ENCODE results near the gene FAM107B. TPM values are rescaled to one million over a fixed set of nuclear protein-coding genes. Genes with fewer than 3 reads are reported as not detected.
A peak's percentile ranks its signal among the peaks of the same experiment; 100 is the strongest.

Gene FAM107B
- total RNA-seq, 3 donors from 2014 or later, result 104 to 131 (median 114) TPM

GRCh38 chr10:14541379-14541778 is 233.3 kb downstream of the FAM107B start:
- ATAC-seq (no peak), DNase-seq (no peak)
- H3K4me3 Mint-ChIP-seq, result no peak overlapping the region
- peaks cover 42% of the 10 kb centered on the region for H3K36me3 Mint-ChIP-seq (ENCODE audit: insufficient read depth)
- no peaks in the 10 kb centered on the region for H3K27me3 Mint-ChIP-seq (ENCODE audit: low read depth)
- H3K9me3 Mint-ChIP-seq, result no peaks in the 10 kb centered on the region
- peaks cover 80% of the 10 kb centered on the region for H3K4me1 Mint-ChIP-seq (ENCODE audit: low read depth)

GRCh38 chr10:14540611-14541010 is 234.1 kb downstream of the FAM107B start:
- Mint-ChIP-seq H3K36me3 (ENCODE audit: insufficient read depth) (peaks cover 38% of the 10 kb centered on the region), H3K4me3 (no peak overlapping the region), H3K9me3 (no peaks in the 10 kb centered on the region), H3K4me1 (ENCODE audit: low read depth) (peaks cover 81% of the 10 kb centered on the region), H3K27me3 (ENCODE audit: low read depth) (no peaks in the 10 kb centered on the region)
- no peak for DNase-seq
- ATAC-seq, result no peak

- no peak overlapping the region for H3K4me3 Mint-ChIP-seq
- no peak for ATAC-seq
- no peaks in the 10 kb centered on the region for H3K27me3 Mint-ChIP-seq (ENCODE audit: low read depth)
- H3K36me3 Mint-ChIP-seq (ENCODE audit: insufficient read depth), result peaks cover 41% of the 10 kb centered on the region
- H3K4me1 Mint-ChIP-seq (ENCODE audit: low read depth), result peaks cover 81% of the 10 kb centered on the region
- H3K9me3 Mint-ChIP-seq, result no peaks in the 10 kb centered on the region
- DNase-seq, result no peak
These were observed 234.6 kb downstream of the FAM107B start for GRCh38 chr10:14540062-14540461.

GRCh38 chr10:14539176-14539575 is 235.5 kb downstream of the FAM107B start:
- no peak overlapping the region for H3K4me3 Mint-ChIP-seq
- peaks cover 47% of the 10 kb centered on the region for H3K36me3 Mint-ChIP-seq (ENCODE audit: insufficient read depth)

GRCh38 chr10:14536241-14537213 is 238.2 kb downstream of the FAM107B start:
- Mint-ChIP-seq H3K9me3 (no peaks in the 10 kb centered on the region), H3K4me1 (ENCODE audit: low read depth) (peaks cover 87% of the 10 kb centered on the region), H3K36me3 (ENCODE audit: insufficient read depth) (peaks cover 59% of the 10 kb centered on the region), H3K27me3 (ENCODE audit: low read depth) (no peaks in the 10 kb centered on the region), H3K4me3 (no peak overlapping the region)
- peak; percentile 53 to 56 for ATAC-seq
- DNase-seq, result peak; percentile 38

More at GRCh38 chr10:14539176-14539575, 235.5 kb downstream of the FAM107B start:
- H3K27me3 Mint-ChIP-seq (ENCODE audit: low read depth), result no peaks in the 10 kb centered on the region
- DNase-seq (no peak), ATAC-seq (no peak)
- no peaks in the 10 kb centered on the region for H3K9me3 Mint-ChIP-seq
- H3K4me1 Mint-ChIP-seq (ENCODE audit: low read depth), result peaks cover 84% of the 10 kb centered on the region

GRCh38 chr10:14535457-14536130 is 239.1 kb downstream of the FAM107B start:
- Mint-ChIP-seq H3K36me3 (ENCODE audit: insufficient read depth) (peaks cover 50% of the 10 kb centered on the region), H3K4me1 (ENCODE audit: low read depth) (peaks cover 85% of the 10 kb centered on the region), H3K9me3 (no peaks in the 10 kb centered on the region), H3K27me3 (ENCODE audit: low read depth) (no peaks in the 10 kb centered on the region), H3K4me3 (no peak overlapping the region)
- DNase-seq (no peak), ATAC-seq (peak; percentile 42 to 45)

GRCh38 chr10:14534152-14534551 is 240.5 kb downstream of the FAM107B start:
- Mint-ChIP-seq H3K4me3 (no peak overlapping the region), H3K9me3 (no peaks in the 10 kb centered on the region), H3K36me3 (ENCODE audit: insufficient read depth) (peaks cover 53% of the 10 kb centered on the region), H3K4me1 (ENCODE audit: low read depth) (peaks cover 85% of the 10 kb centered on the region), H3K27me3 (ENCODE audit: low read depth) (no peaks in the 10 kb centered on the region)
- ATAC-seq (no peak), DNase-seq (no peak)

GRCh38 chr10:14533295-14533694 is 241.4 kb downstream of the FAM107B start:
- H3K4me1 Mint-ChIP-seq (ENCODE audit: low read depth), result peaks cover 90% of the 10 kb centered on the region

GRCh38 chr10:14532473-14533251 is 242.0 kb downstream of the FAM107B start:
- Mint-ChIP-seq H3K4me3 (no peak overlapping the region), H3K36me3 (ENCODE audit: insufficient read depth) (peaks cover 54% of the 10 kb centered on the region), H3K9me3 (no peaks in the 10 kb centered on the region), H3K27me3 (ENCODE audit: low read depth) (no peaks in the 10 kb centered on the region), H3K4me1 (ENCODE audit: low read depth) (peaks cover 95% of the 10 kb centered on the region)
- DNase-seq (no peak), ATAC-seq (no peak)

More at GRCh38 chr10:14533295-14533694, 241.4 kb downstream of the FAM107B start:
- DNase-seq (no peak), ATAC-seq (no peak)
- Mint-ChIP-seq H3K4me3 (no peak overlapping the region), H3K9me3 (no peaks in the 10 kb centered on the region), H3K36me3 (ENCODE audit: insufficient read depth) (peaks cover 56% of the 10 kb centered on the region), H3K27me3 (ENCODE audit: low read depth) (no peaks in the 10 kb centered on the region)

GRCh38 chr10:14531974-14532373 is 242.7 kb downstream of the FAM107B start:
- peaks cover 97% of the 10 kb centered on the region for H3K4me1 Mint-ChIP-seq (ENCODE audit: low read depth)
- H3K4me3 Mint-ChIP-seq, result no peak overlapping the region
- no peaks in the 10 kb centered on the region for H3K27me3 Mint-ChIP-seq (ENCODE audit: low read depth)
- ATAC-seq (no peak), DNase-seq (no peak)
- H3K9me3 Mint-ChIP-seq, result no peaks in the 10 kb centered on the region
- H3K36me3 Mint-ChIP-seq (ENCODE audit: insufficient read depth), result peaks cover 53% of the 10 kb centered on the region

GRCh38 chr10:14530465-14530864 is 244.2 kb downstream of the FAM107B start:
- Mint-ChIP-seq H3K4me3 (no peak overlapping the region), H3K27me3 (ENCODE audit: low read depth) (no peaks in the 10 kb centered on the region), H3K9me3 (no peaks in the 10 kb centered on the region), H3K4me1 (ENCODE audit: low read depth) (peaks cover 91% of the 10 kb centered on the region), H3K36me3 (ENCODE audit: insufficient read depth) (peaks cover 57% of the 10 kb centered on the region)
- ATAC-seq (no peak), DNase-seq (no peak)

- ATAC-seq (no peak), DNase-seq (no peak)
- Mint-ChIP-seq H3K36me3 (ENCODE audit: insufficient read depth) (peaks cover 54% of the 10 kb centered on the region), H3K27me3 (ENCODE audit: low read depth) (no peaks in the 10 kb centered on the region), H3K4me1 (ENCODE audit: low read depth) (peaks cover 88% of the 10 kb centered on the region), H3K9me3 (no peaks in the 10 kb centered on the region), H3K4me3 (no peak overlapping the region)
These were observed 245.3 kb downstream of the FAM107B start for GRCh38 chr10:14529351-14529750.

GRCh38 chr10:14528450-14528849 is 246.2 kb downstream of the FAM107B start:
- H3K36me3 Mint-ChIP-seq (ENCODE audit: insufficient read depth), result peaks cover 49% of the 10 kb centered on the region

GRCh38 chr10:14527915-14528314 is 246.8 kb downstream of the FAM107B start:
- Mint-ChIP-seq H3K36me3 (ENCODE audit: insufficient read depth) (peaks cover 47% of the 10 kb centered on the region), H3K4me1 (ENCODE audit: low read depth) (peaks cover 84% of the 10 kb centered on the region), H3K9me3 (no peaks in the 10 kb centered on the region), H3K4me3 (no peak overlapping the region), H3K27me3 (ENCODE audit: low read depth) (no peaks in the 10 kb centered on the region)
- no peak for ATAC-seq
- DNase-seq, result no peak

More at GRCh38 chr10:14528450-14528849, 246.2 kb downstream of the FAM107B start:
- Mint-ChIP-seq H3K4me3 (no peak overlapping the region), H3K4me1 (ENCODE audit: low read depth) (peaks cover 85% of the 10 kb centered on the region), H3K27me3 (ENCODE audit: low read depth) (no peaks in the 10 kb centered on the region), H3K9me3 (no peaks in the 10 kb centered on the region)
- ATAC-seq (peak; percentile 59 to 73), DNase-seq (no peak)

Measured in activated T-cell treated with anti-CD3 and anti-CD28 coated beads, Interleukin-2, amount 50 U/mL, for 4 hours (primary cell).